Measurements from ENCODE around the gene CBX3. TPM values are rescaled to one million over a fixed set of nuclear protein-coding genes. Genes with fewer than 3 reads are reported as not detected.
"Not testable (repeated sequence)": the region's sequence is repeated elsewhere in the genome, so short reads cannot be mapped to it uniquely, and the experiment has no call there.

The CBX3 gene
- total RNA-seq, 1 donor from 2014 or later: 107 TPM

- Histone ChIP-seq H3K27me3 (ENCODE audit: control insufficient read depth, insufficient read depth, low read length) (no peaks in the 10 kb centered on the region), H3K36me3 (ENCODE audit: control insufficient read depth, insufficient read depth, low read length) (no peaks in the 10 kb centered on the region), H3K4me3 (ENCODE audit: low read depth, low read length) (no peak overlapping the region)
- no peak for TF ChIP-seq CTCF (IDR thresholded peaks at IDR 0.05; ENCODE audit: insufficient read depth, low read length, poor library complexity, severe bottlenecking)
- DNase-seq (ENCODE audit: low read depth): no peak
Observed at GRCh38 chr7:26250239-26250638, 48.7 kb downstream of the CBX3 start.

- not testable (repeated sequence) for DNase-seq (ENCODE audit: low read depth); H3K4me3 ChIP-seq (ENCODE audit: low read depth, low read length); H3K27me3 ChIP-seq (ENCODE audit: control insufficient read depth, insufficient read depth, low read length); H3K36me3 ChIP-seq (ENCODE audit: control insufficient read depth, insufficient read depth, low read length)
Observed at GRCh38 chr7:26261866-26262265, 60.3 kb downstream of the CBX3 start.

Other genes with a start within 250 kb of the CBX3 start
- gene NFE2L3, start 49.5 kb upstream of the CBX3 start, total RNA-seq: 53.8 and 57.1 TPM in 2 replicates
- 131 and 133 TPM in 2 replicates for gene HNRNPA2B1, start 999 bp upstream of the CBX3 start, total RNA-seq
- 23.6 and 27.9 TPM in 2 replicates for gene SNX10, start 90.1 kb downstream of the CBX3 start, total RNA-seq